Activated naive CD4-positive, alpha-beta T cell treated with anti-CD3 and anti-CD28 coated beads for 36 hours (primary cell): ENCODE data around the gene COL4A2. TPM values are rescaled to one million over a fixed set of nuclear protein-coding genes. Genes with fewer than 3 reads are reported as not detected.

Source experiments
- CTCF ChIA-PET: fragments of 350-600 bp; sonication (Branson Sonifier 250); formaldehyde crosslinking; loops from one replicate; lab custom pipeline; 2021; ENCODE audit warnings: antibody characterized with exemption; lab: Charles Lee
- DNase-seq: peaks from one replicate; pipeline ENCODE4 v3.0.0-alpha.2; 2020
- H3K27ac Mint-ChIP-seq: one replicate; pipeline ENCODE4 v1.8.0; 2021; ENCODE audit warnings: mild to moderate bottlenecking, mixed read lengths
- H3K27me3 Mint-ChIP-seq: one replicate; pipeline ENCODE4 v1.8.0; 2021; ENCODE audit warnings: low read depth, mixed read lengths
- H3K36me3 Mint-ChIP-seq: one replicate; pipeline ENCODE4 v1.8.0; 2021; ENCODE audit warnings: low read depth, mixed read lengths
- H3K4me1 Mint-ChIP-seq: one replicate; pipeline ENCODE4 v1.8.0; 2021; ENCODE audit warnings: low read depth, mixed read lengths
- H3K4me3 Mint-ChIP-seq: one replicate; pipeline ENCODE4 v1.8.0; 2021; ENCODE audit warnings: mild to moderate bottlenecking, moderate library complexity, mixed read lengths
- H3K9me3 Mint-ChIP-seq: one replicate; pipeline ENCODE4 v1.8.0; 2021; ENCODE audit warnings: mixed read lengths
- intact Hi-C: fragments of 100-400 bp; cut with micrococcal nuclease; formaldehyde crosslinking; loops from one replicate; pipeline ENCODE4 v1.15.1; 2023
- total RNA-seq, 2 experiments: library from RNA; stranded (reverse); gene quantifications; one replicate each; pipeline ENCODE4 v1.2.3, GENCODE V29; 2021

The COL4A2 gene
- total RNA-seq, 2 experiments from 2014 or later, result not detected

GRCh38 chr13:110379358-110379757 lies 72.3 kb downstream of the COL4A2 start:
- H3K27me3 Mint-ChIP-seq, result peaks cover 25% of the 10 kb centered on the region
- CTCF ChIA-PET, result no interaction called here
- H3K36me3 Mint-ChIP-seq, result peaks cover 1% of the 10 kb centered on the region
- no peak overlapping the region for H3K4me3 Mint-ChIP-seq
- no peak for DNase-seq
- intact Hi-C loops, result no loop called here
- peaks cover 9% of the 10 kb centered on the region for H3K4me1 Mint-ChIP-seq
- peaks cover 8% of the 10 kb centered on the region for H3K9me3 Mint-ChIP-seq
- no peak overlapping the region for H3K27ac Mint-ChIP-seq

- peaks cover 9% of the 10 kb centered on the region for H3K4me1 Mint-ChIP-seq
- no peak overlapping the region for H3K4me3 Mint-ChIP-seq
- DNase-seq, result no peak
- H3K36me3 Mint-ChIP-seq, result peaks cover 1% of the 10 kb centered on the region
- H3K27ac Mint-ChIP-seq, result no peak overlapping the region
- H3K27me3 Mint-ChIP-seq, result peaks cover 22% of the 10 kb centered on the region
- H3K9me3 Mint-ChIP-seq, result peaks cover 8% of the 10 kb centered on the region
- intact Hi-C loops, result no loop called here
- CTCF ChIA-PET, result interaction anchor here (0.6 kb wide), 1 partner anchor 264 kb away, joined by 3 read pairs; no protein-coding TSS in a partner anchor
Measured at GRCh38 chr13:110379905-110380341, 72.8 kb downstream of the COL4A2 start.

GRCh38 chr13:110380359-110381028 lies 73.4 kb downstream of the COL4A2 start:
- no peak overlapping the region for H3K4me3 Mint-ChIP-seq
- intact Hi-C loops, result no loop called here
- CTCF ChIA-PET, result interaction anchor here (0.6 kb wide), 1 partner anchor 265 kb away, joined by 3 read pairs; no protein-coding TSS in a partner anchor
- no peak overlapping the region for H3K27ac Mint-ChIP-seq
- peaks cover 9% of the 10 kb centered on the region for H3K4me1 Mint-ChIP-seq
- peaks cover 10% of the 10 kb centered on the region for H3K9me3 Mint-ChIP-seq
- DNase-seq, result no peak
- peaks cover 18% of the 10 kb centered on the region for H3K27me3 Mint-ChIP-seq
- peaks cover 1% of the 10 kb centered on the region for H3K36me3 Mint-ChIP-seq

- H3K36me3 Mint-ChIP-seq, result peaks cover 1% of the 10 kb centered on the region
- peaks cover 12% of the 10 kb centered on the region for H3K9me3 Mint-ChIP-seq
- DNase-seq, result no peak
- H3K4me1 Mint-ChIP-seq, result peaks cover 9% of the 10 kb centered on the region
- CTCF ChIA-PET, result no interaction called here
- intact Hi-C loops, result no loop called here
- H3K27me3 Mint-ChIP-seq, result peaks cover 17% of the 10 kb centered on the region
- H3K27ac Mint-ChIP-seq, result no peak overlapping the region
- H3K4me3 Mint-ChIP-seq, result no peak overlapping the region
Measured at GRCh38 chr13:110381029-110381360, 73.9 kb downstream of the COL4A2 start.

GRCh38 chr13:110382229-110382628 lies 75.1 kb downstream of the COL4A2 start:
- Mint-ChIP-seq H3K27ac (no peak overlapping the region), H3K9me3 (peaks cover 12% of the 10 kb centered on the region), H3K4me1 (peaks cover 9% of the 10 kb centered on the region), H3K36me3 (peaks cover 1% of the 10 kb centered on the region), H3K27me3 (peaks cover 14% of the 10 kb centered on the region), H3K4me3 (no peak overlapping the region)
- CTCF ChIA-PET, result no interaction called here
- intact Hi-C loops, result loop anchor here (2.0 kb wide), 2 partner anchors 27 to 61 kb away; no protein-coding TSS in a partner anchor
- DNase-seq, result peak; percentile 52

- intact Hi-C loops, result loop anchor here (2.0 kb wide), 2 partner anchors 28 to 62 kb away; no protein-coding TSS in a partner anchor
- no peak overlapping the region for H3K4me3 Mint-ChIP-seq
- H3K27me3 Mint-ChIP-seq, result peaks cover 16% of the 10 kb centered on the region
- H3K4me1 Mint-ChIP-seq, result peaks cover 13% of the 10 kb centered on the region
- H3K27ac Mint-ChIP-seq, result no peak overlapping the region
- CTCF ChIA-PET, result no interaction called here
- peaks cover 12% of the 10 kb centered on the region for H3K9me3 Mint-ChIP-seq
- H3K36me3 Mint-ChIP-seq, result peaks cover 1% of the 10 kb centered on the region
- DNase-seq, result no peak
Measured at GRCh38 chr13:110382830-110383229, 75.7 kb downstream of the COL4A2 start.

GRCh38 chr13:110387451-110388107 lies 80.5 kb downstream of the COL4A2 start:
- H3K27me3 Mint-ChIP-seq, result peaks cover 50% of the 10 kb centered on the region
- CTCF ChIA-PET, result interaction anchor here (0.9 to 1.9 kb wide), 2 partner anchors 24 to 181 kb away, joined by 3 to 9 read pairs; no protein-coding TSS in a partner anchor
- peaks cover 12% of the 10 kb centered on the region for H3K4me1 Mint-ChIP-seq
- H3K36me3 Mint-ChIP-seq, result no peaks in the 10 kb centered on the region
- peaks cover 4% of the 10 kb centered on the region for H3K9me3 Mint-ChIP-seq
- peak; percentile 69 for DNase-seq
- intact Hi-C loops, result loop anchor here (1.0 kb wide), 2 partner anchors 25 to 46 kb away; no protein-coding TSS in a partner anchor
- peak overlapping the region; percentile 32 for H3K4me3 Mint-ChIP-seq
- no peak overlapping the region for H3K27ac Mint-ChIP-seq

- H3K4me1 Mint-ChIP-seq, result peaks cover 12% of the 10 kb centered on the region
- DNase-seq, result no peak
- no peaks in the 10 kb centered on the region for H3K36me3 Mint-ChIP-seq
- CTCF ChIA-PET, result interaction anchor here (1.0 to 1.9 kb wide), 2 partner anchors 11 to 24 kb away, joined by 3 to 9 read pairs; no protein-coding TSS in a partner anchor
- no peak overlapping the region for H3K27ac Mint-ChIP-seq
- peaks cover 49% of the 10 kb centered on the region for H3K27me3 Mint-ChIP-seq
- H3K9me3 Mint-ChIP-seq, result peaks cover 4% of the 10 kb centered on the region
- peak overlapping the region; percentile 32 for H3K4me3 Mint-ChIP-seq
- intact Hi-C loops, result no loop called here
Measured at GRCh38 chr13:110388108-110388943, 81.2 kb downstream of the COL4A2 start.

GRCh38 chr13:110390567-110390966 lies 83.5 kb downstream of the COL4A2 start:
- DNase-seq, result no peak
- CTCF ChIA-PET, result interaction anchor here (2.1 kb wide), 1 partner anchor 21 kb away, joined by 6 read pairs; no protein-coding TSS in a partner anchor
- peaks cover 12% of the 10 kb centered on the region for H3K4me1 Mint-ChIP-seq
- no peaks in the 10 kb centered on the region for H3K36me3 Mint-ChIP-seq
- no peak overlapping the region for H3K4me3 Mint-ChIP-seq
- intact Hi-C loops, result no loop called here
- no peak overlapping the region for H3K27ac Mint-ChIP-seq
- H3K9me3 Mint-ChIP-seq, result peaks cover 2% of the 10 kb centered on the region
- H3K27me3 Mint-ChIP-seq, result peaks cover 49% of the 10 kb centered on the region

- Mint-ChIP-seq H3K27ac (no peak overlapping the region), H3K4me1 (peaks cover 12% of the 10 kb centered on the region), H3K36me3 (no peaks in the 10 kb centered on the region), H3K4me3 (no peak overlapping the region), H3K27me3 (peaks cover 54% of the 10 kb centered on the region), H3K9me3 (no peaks in the 10 kb centered on the region)
- no peak for DNase-seq
- CTCF ChIA-PET, result interaction anchor here (2.1 kb wide), 1 partner anchor 20 kb away, joined by 6 read pairs; no protein-coding TSS in a partner anchor
- intact Hi-C loops, result no loop called here
Measured at GRCh38 chr13:110391273-110391672, 84.2 kb downstream of the COL4A2 start.

- Mint-ChIP-seq H3K27ac (no peak overlapping the region), H3K36me3 (no peaks in the 10 kb centered on the region), H3K4me1 (peaks cover 10% of the 10 kb centered on the region), H3K4me3 (no peak overlapping the region), H3K27me3 (peaks cover 67% of the 10 kb centered on the region), H3K9me3 (no peaks in the 10 kb centered on the region)
- DNase-seq, result no peak
- intact Hi-C loops, result no loop called here
- CTCF ChIA-PET, result interaction anchor here (0.7 kb wide), 1 partner anchor 19 kb away, joined by 3 read pairs; no protein-coding TSS in a partner anchor
Measured at GRCh38 chr13:110392510-110393240, 85.6 kb downstream of the COL4A2 start.
